C4-2B (cell line): ENCODE measurements around the gene ZNF549.

Source experiments
- ZFX ChIP-seq: fragments of 450-650 bp; IDR thresholded peaks from 2 replicates; pipeline ENCODE4 v1.6.1; 2017
- TF ChIP-seq, protein P1 (sequence below): fragments of 450-650 bp; conservative IDR thresholded peaks from 2 replicates; pipeline ENCODE4 v1.5.1; 2017; ENCODE audit warnings: mild to moderate bottlenecking

DNA sequence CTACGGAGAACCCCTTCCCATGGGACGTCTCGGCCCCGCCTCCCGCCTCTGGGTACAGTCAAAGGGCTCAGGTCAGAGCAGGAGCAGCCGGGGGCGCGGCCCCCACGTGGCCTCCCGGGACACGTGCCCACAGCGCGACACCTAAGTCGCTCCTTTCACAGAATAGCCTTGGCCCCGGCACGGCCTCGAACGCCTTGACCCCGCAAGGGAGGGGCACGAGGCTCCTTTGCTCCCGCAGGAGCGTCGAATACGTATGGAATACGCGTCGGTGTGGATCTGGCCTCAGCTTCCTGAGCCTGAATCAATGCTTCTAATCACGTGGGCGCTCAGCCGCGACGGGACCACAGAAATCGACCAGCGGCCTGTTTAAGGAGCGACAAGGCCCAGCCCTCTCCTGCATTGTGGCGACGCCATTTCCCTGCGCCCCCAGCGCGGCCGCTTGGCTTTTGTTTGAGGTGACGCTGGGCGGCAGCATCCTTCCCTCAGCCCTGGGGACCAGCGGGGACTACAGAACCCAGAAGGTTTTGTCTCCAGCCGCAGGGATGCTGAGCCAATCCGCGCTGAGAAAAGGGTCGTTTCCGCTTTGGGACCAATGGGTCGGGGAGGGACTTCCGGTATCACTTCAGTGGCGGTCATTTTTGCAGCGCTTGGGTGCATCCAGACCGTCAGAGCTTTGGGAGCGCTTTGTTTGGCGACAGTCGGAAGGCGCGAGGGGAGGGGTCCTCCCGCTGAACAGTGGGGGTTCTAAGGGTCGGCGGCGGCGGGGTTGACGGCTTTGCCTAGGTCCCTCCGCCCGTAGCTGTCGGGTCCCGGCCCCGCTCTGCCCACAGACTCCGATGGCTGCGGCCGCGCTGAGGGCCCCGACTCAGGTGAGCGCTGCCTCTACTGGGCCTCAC is 56.6 kb downstream of the ZNF549 start, which contains the start of gene ZIK1:
- TF ChIP-seq, protein P1, sequence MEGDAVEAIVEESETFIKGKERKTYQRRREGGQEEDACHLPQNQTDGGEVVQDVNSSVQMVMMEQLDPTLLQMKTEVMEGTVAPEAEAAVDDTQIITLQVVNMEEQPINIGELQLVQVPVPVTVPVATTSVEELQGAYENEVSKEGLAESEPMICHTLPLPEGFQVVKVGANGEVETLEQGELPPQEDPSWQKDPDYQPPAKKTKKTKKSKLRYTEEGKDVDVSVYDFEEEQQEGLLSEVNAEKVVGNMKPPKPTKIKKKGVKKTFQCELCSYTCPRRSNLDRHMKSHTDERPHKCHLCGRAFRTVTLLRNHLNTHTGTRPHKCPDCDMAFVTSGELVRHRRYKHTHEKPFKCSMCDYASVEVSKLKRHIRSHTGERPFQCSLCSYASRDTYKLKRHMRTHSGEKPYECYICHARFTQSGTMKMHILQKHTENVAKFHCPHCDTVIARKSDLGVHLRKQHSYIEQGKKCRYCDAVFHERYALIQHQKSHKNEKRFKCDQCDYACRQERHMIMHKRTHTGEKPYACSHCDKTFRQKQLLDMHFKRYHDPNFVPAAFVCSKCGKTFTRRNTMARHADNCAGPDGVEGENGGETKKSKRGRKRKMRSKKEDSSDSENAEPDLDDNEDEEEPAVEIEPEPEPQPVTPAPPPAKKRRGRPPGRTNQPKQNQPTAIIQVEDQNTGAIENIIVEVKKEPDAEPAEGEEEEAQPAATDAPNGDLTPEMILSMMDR: no peak
- no peak for TF ChIP-seq ZFX
